Adrenal gland (tissue), 12 donors: ENCODE results near the gene FAM240A. TPM values are rescaled to one million over a fixed set of nuclear protein-coding genes. Genes with fewer than 3 reads are reported as not detected.

Source experiments
- DNase-seq, 7 donors: peaks; one replicate each; pipeline ENCODE4 v3.0.0-alpha.2; 2019 to 2020
- H3K27ac ChIP-seq, 5 donors: fragments of 200-600 bp; sonication (generic) in 4 of 5; 1 replicate in 3 of 5; 2 replicates in 2 of 5; pipeline versions ENCODE4 v1.5.1 to v1.8.0; 2016 to 2020; ENCODE audit warnings: mild to moderate bottlenecking in 1 of 5
- H3K27me3 ChIP-seq: fragments of 200-600 bp; 2 replicates; pipeline ENCODE4 v1.8.0; 2021
- H3K36me3 ChIP-seq, 2 donors: fragments of 200-600 bp; replicated peaks in 1 of 2; 1 replicate in 1 of 2; 2 replicates in 1 of 2; pipeline versions ENCODE4 v1.5.1 to v1.8.0; 2018 to 2022
- H3K4me1 ChIP-seq, 2 donors: fragments of 200-600 bp; replicated peaks in 1 of 2; 1 replicate in 1 of 2; 2 replicates in 1 of 2; pipeline versions ENCODE4 v1.5.1 to v1.8.0; 2018 to 2021
- H3K4me3 ChIP-seq, 4 donors: fragments of 200-600 bp; sonication (generic) in 3 of 4; one replicate each; pipeline ENCODE4 v1.5.1; 2016 to 2018
- H3K9me3 ChIP-seq, 3 donors: fragments of 200-600 bp; sonication (generic) in 1 of 3; replicated peaks in 1 of 3; 1 replicate in 2 of 3; 2 replicates in 1 of 3; pipeline versions ENCODE4 v1.5.1 to v1.8.0; 2016 to 2021
- CTCF ChIP-seq, 6 experiments: fragments of 450-650 bp in 4 of 6; fragments of 200-600 bp in 2 of 6; sonication (generic) in 1 of 6; IDR thresholded peaks; 1 replicate in 5 of 6; 2 replicates in 1 of 6; pipeline versions ENCODE4 v1.5.1 to v1.8.0; 2016 to 2021; ENCODE audit warnings: antibody characterized with exemption in 6 of 6, mild to moderate bottlenecking in 2 of 6, moderate library complexity in 1 of 6
- POLR2A ChIP-seq, 2 donors: fragments of 450-650 bp; IDR thresholded peaks; one replicate each; pipeline ENCODE4 v1.6.1; 2017; ENCODE audit warnings: antibody characterized with exemption in 2 of 2, mild to moderate bottlenecking in 2 of 2, moderate library complexity in 1 of 2
- WGBS, 4 donors: extraction: QIAGEN DNeasy Blood & Tissue Kit in 2 of 4; methylation state at CpG; one replicate each; pipeline versions ENCODE4 v1.1.5 to v1.1.7; 2013 to 2017; 5-methylcytosine and 5-hydroxymethylcytosine counted together
- intact Hi-C, 2 donors: fragments of 100-400 bp; cut with DNase I; formaldehyde crosslinking; loops; one replicate each; pipeline versions ENCODE4 v1.14.1 to v1.15.0; 2022 to 2023
- polyA plus RNA-seq, 3 donors: library from polyadenylated mRNA; stranded (reverse); fragments of 200-250 nt in 2 of 3; fragments of 350-450 nt in 1 of 3; fragmentation: Illumina TruSeq in 1 of 3; extraction: RNeasy Lipid Tissue Mini Kit (QIAGEN cat#74804) in 1 of 3; gene quantifications; one replicate each; pipeline ENCODE4 v1.2.3, GENCODE V29; 2013 to 2014
- total RNA-seq, 9 donors: library from RNA; depleted of rRNA in 4 of 9; stranded (reverse); fragments of >200 nt in 4 of 9; fragments of 120-200 nt in 1 of 9; fragmentation: NEBNext Ultra II Directional in 1 of 9; extraction: Animal tissue kit (Norgen Biotek cat#: 25700) in 1 of 9; gene quantifications; one replicate each; pipeline versions ENCODE4 v1.1.0 to v1.2.4, GENCODE V29; 2013 to 2023
- donor health status: healthy with polysubstance abuse.
- donor health status: Bipolar disorder and iron deficiency.
- donor health status: DM: yes; HTN: yes; CAD: no.
- donor health status: DM: no; HTN: no; CAD: no.
- donor health status: DM: no; HTN: no; CAD: no.
- donor health status: DM: yes; HTN: yes; CAD: no.

The FAM240A gene
- total and polyA plus RNA-seq, 12 donors: 0.25 TPM; not detected in 11

- WGBS, 4 donors: 41 to 51% (median 50%) methylated on average over 1 of the region's 1 CpG
Observed at GRCh38 chr3:46603446-46604046, 8.8 kb upstream of the FAM240A start.

GRCh38 chr3:46604127-46604526 lies 8.2 kb upstream of the FAM240A start:
- 75 to 92% (median 79%) methylated on average over 2 of the region's 2 CpGs for WGBS, 4 donors

More at GRCh38 chr3:46603446-46604046, 8.8 kb upstream of the FAM240A start:
- Histone ChIP-seq H3K27me3 (no peaks in the 10 kb centered on the region), H3K36me3 (no peaks in the 10 kb centered on the region), H3K27ac (no peak overlapping the region), H3K9me3 (no peaks in the 10 kb centered on the region), H3K4me1 (no peaks in the 10 kb centered on the region), H3K4me3 (no peak overlapping the region)
- no peak for DNase-seq
- TF ChIP-seq CTCF (IDR thresholded peaks at IDR 0.05) (no peak), POLR2A (IDR thresholded peaks at IDR 0.05) (no peak)
- intact Hi-C loops: no loop called here

GRCh38 chr3:46607603-46608028 lies 4.7 kb upstream of the FAM240A start:
- no peaks in the 10 kb centered on the region for H3K27me3 ChIP-seq
- intact Hi-C loops: no loop called here
- H3K4me1 ChIP-seq: no peaks in the 10 kb centered on the region
- H3K4me3 ChIP-seq: no peak overlapping the region
- no peaks in the 10 kb centered on the region for H3K36me3 ChIP-seq
- DNase-seq: peak in 3 of 7 donors; percentile 30 to 38 (median 35)
- TF ChIP-seq CTCF (IDR thresholded peaks at IDR 0.05) (peak in 1 of 6 experiments; percentile 7), POLR2A (IDR thresholded peaks at IDR 0.05) (no peak)
- H3K27ac ChIP-seq: no peak overlapping the region
- 56 to 59% (median 58%) methylated on average over 6 of the region's 6 CpGs for WGBS, 4 donors
- no peaks in the 10 kb centered on the region for H3K9me3 ChIP-seq

More at GRCh38 chr3:46604127-46604526, 8.2 kb upstream of the FAM240A start:
- Histone ChIP-seq H3K4me3 (no peak overlapping the region), H3K4me1 (no peaks in the 10 kb centered on the region), H3K36me3 (no peaks in the 10 kb centered on the region), H3K27ac (no peak overlapping the region), H3K27me3 (no peaks in the 10 kb centered on the region), H3K9me3 (no peaks in the 10 kb centered on the region)
- DNase-seq: no peak
- intact Hi-C loops: no loop called here
- TF ChIP-seq POLR2A (IDR thresholded peaks at IDR 0.05): no peak
- no peak for TF ChIP-seq CTCF (IDR thresholded peaks at IDR 0.05)

GRCh38 chr3:46609212-46609721 lies 3.1 kb upstream of the FAM240A start:
- TF ChIP-seq CTCF (IDR thresholded peaks at IDR 0.05) (no peak), POLR2A (IDR thresholded peaks at IDR 0.05) (no peak)
- Histone ChIP-seq H3K4me3 (no peak overlapping the region), H3K4me1 (no peaks in the 10 kb centered on the region), H3K27me3 (no peaks in the 10 kb centered on the region), H3K9me3 (no peaks in the 10 kb centered on the region), H3K27ac (no peak overlapping the region), H3K36me3 (no peaks in the 10 kb centered on the region)
- intact Hi-C loops: no loop called here
- DNase-seq: peak in 2 of 7 donors; percentile 13 to 28
- WGBS, 4 donors: 67 to 79% (median 72%) methylated on average over 5 of the region's 5 CpGs
